Measurements from ENCODE around the gene PSMA7.

PSMA7 gene

DNA sequence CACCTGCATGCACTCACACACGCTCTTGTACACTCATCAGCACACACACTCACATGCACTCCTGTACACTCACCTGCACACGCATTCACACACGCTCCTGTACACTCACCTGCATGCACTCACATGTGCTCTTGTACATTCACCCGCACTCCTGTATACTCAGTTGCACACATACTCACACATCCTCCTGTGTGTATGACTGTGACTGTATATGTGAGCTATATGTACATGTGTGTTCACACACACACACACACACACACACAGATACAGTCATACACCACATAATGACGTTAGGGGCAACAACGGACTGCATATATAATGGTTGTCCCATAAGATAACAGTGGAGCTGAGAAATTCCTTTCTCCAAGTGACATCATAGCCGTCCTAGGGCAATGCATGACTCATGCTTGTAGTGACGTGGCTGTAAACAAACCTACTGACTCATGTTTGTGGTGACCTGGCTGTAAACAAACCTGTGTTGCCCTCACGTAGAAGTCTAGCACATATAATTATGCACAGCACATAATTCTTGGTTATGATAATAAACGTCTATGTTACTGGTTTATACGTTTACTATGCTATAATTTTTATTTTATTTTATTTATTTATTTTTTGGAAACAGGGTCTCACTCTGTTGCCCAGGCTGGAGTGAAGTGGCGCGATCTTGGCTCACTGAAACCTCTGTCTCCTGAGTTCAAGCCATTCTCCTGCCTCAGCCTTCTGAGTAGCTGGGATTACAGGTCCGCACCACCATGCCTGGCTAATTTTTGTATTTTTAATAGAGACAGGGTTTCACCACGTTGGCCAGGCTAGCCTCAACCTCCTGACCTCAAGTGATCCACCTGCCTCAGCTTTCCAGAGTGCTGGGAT, 54.7 kb downstream of the PSMA7 start:
- no peak for DNase-seq (ENCODE audit: low read depth in 2 of 2)

- DNase-seq (ENCODE audit: low read depth in 2 of 2), result no peak
Measured at GRCh38 chr20:62087632-62088031, 55.6 kb downstream of the PSMA7 start.

- DNase-seq (ENCODE audit: low read depth in 2 of 2), result no peak
Measured at GRCh38 chr20:62087227-62087626, 56.0 kb downstream of the PSMA7 start.

All from activated CD8-positive, alpha-beta memory T cell treated with anti-CD3 and anti-CD28 coated beads for 4 hours (primary cell).